Erythroblast (primary cell): ENCODE data around the gene GBP3.

Experiments used
- GATA1 ChIP-seq: IDR thresholded peaks from 2 replicates; pipeline ENCODE4 v1.6.1; 2011; ENCODE audit warnings: low read depth, mild to moderate bottlenecking, control low read depth, low read length, moderate library complexity
- POLR2A ChIP-seq: IDR thresholded peaks from 2 replicates; pipeline ENCODE4 v1.6.1; 2011; ENCODE audit warnings: mild to moderate bottlenecking, low read length

DNA sequence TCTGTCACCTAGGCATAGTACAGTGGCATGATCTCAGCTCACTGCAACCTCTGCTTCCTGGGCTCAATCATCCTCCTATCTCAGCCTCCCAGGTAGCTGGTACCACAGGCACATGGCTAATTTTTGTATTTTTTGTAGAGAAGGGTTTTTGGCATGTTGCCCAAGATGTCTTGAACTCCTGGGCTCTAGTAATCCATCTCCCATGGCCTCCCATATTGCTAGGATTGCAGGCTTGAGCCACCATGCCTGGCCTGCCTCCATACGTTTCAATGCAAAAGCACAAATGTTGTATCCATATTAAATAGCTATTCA, 17.6 kb upstream of the GBP3 start:
- TF ChIP-seq POLR2A = no peak
- no peak for TF ChIP-seq GATA1
